HepG2 (cell line): Measurements from ENCODE around the gene PARP2. TPM values are rescaled to one million over a fixed set of nuclear protein-coding genes. Genes with fewer than 3 reads are reported as not detected.

ENCODE experiments used
- KDM2A ChIP-seq: sonication (generic); formaldehyde crosslinking; IDR thresholded peaks from 2 replicates; pipeline ENCODE4 v1.4.0; 2020; ENCODE audit warnings: low read depth, missing genetic modification reagents, borderline replicate concordance
- PITX1 ChIP-seq: sonication (generic); formaldehyde crosslinking; IDR thresholded peaks from 2 replicates; pipeline ENCODE4 v1.5.1; 2020; ENCODE audit warnings: mild to moderate bottlenecking, missing genetic modification reagents
- SALL1 ChIP-seq: sonication (generic); formaldehyde crosslinking; IDR thresholded peaks from 2 replicates; pipeline ENCODE4 v1.8.0; 2022; ENCODE audit warnings: mild to moderate bottlenecking, missing genetic modification reagents
- SIN3A ChIP-seq: IDR thresholded peaks from 2 replicates; pipeline ENCODE4 v1.6.1; 2011; ENCODE audit warnings: low read depth, mild to moderate bottlenecking, control low read depth, low read length, borderline replicate concordance
- ZNF224 ChIP-seq: sonication (generic); formaldehyde crosslinking; IDR thresholded peaks from 2 replicates; pipeline ENCODE4 v1.5.0; 2020; ENCODE audit warnings: mild to moderate bottlenecking, missing genetic modification reagents
- ZNF260 ChIP-seq: sonication (generic); formaldehyde crosslinking; IDR thresholded peaks from 2 replicates; pipeline ENCODE4 v1.4.0; 2020; ENCODE audit warnings: missing genetic modification reagents, low read depth, mild to moderate bottlenecking, borderline replicate concordance
- ZNF317 ChIP-seq: sonication (generic); formaldehyde crosslinking; IDR thresholded peaks from 2 replicates; pipeline ENCODE4 v1.5.0; 2020; ENCODE audit warnings: mild to moderate bottlenecking, missing genetic modification reagents
- ZNF331 ChIP-seq: sonication (generic); formaldehyde crosslinking; IDR thresholded peaks from 2 replicates; pipeline ENCODE4 v1.4.0; 2020; ENCODE audit warnings: missing genetic modification reagents
- ZNF616 ChIP-seq: sonication (generic); formaldehyde crosslinking; IDR thresholded peaks from 2 replicates; pipeline ENCODE4 v1.5.0; 2020; ENCODE audit warnings: low read depth, mild to moderate bottlenecking, missing genetic modification reagents
- ZNF619 ChIP-seq: sonication (generic); formaldehyde crosslinking; IDR thresholded peaks from 2 replicates; pipeline ENCODE4 v1.4.0; 2020; ENCODE audit warnings: mild to moderate bottlenecking, missing genetic modification reagents
- polyA plus RNA-seq, 8 experiments: library from polyadenylated mRNA; depleted of rRNA in 3 of 8; stranded (reverse) in 7 of 8; unstranded in 1 of 8; fragments of >200 nt; fragmentation: Illumina TruSeq in 4 of 8; extraction: Trizol in 4 of 8; gene quantifications; 2 replicates each; pipeline versions ENCODE4 v1.2.1 to v1.2.3, GENCODE V29; 2011 to 2016; ENCODE audit warnings: low read depth in 4 of 8, missing spikeins in 1 of 8, mixed read lengths in 1 of 8; ENCODE audit not compliant: insufficient read depth in 1 of 8
- total RNA-seq, 5 experiments: library from RNA; depleted of rRNA; stranded (reverse); fragments of >200 nt; fragmentation: Illumina TruSeq; extraction: Trizol; gene quantifications; 2 replicates each; pipeline ENCODE4 v1.2.3, GENCODE V29; 2016; ENCODE audit warnings: low read depth in 1 of 5
- TF ChIP-seq, protein P1 (sequence below): sonication (generic); formaldehyde crosslinking; IDR thresholded peaks from 2 replicates; pipeline ENCODE4 v1.4.0; 2020; ENCODE audit warnings: missing genetic modification reagents, borderline replicate concordance
- TF ChIP-seq, protein P2 (sequence below): IDR thresholded peaks from 2 replicates; pipeline ENCODE4 v1.6.1; 2012; ENCODE audit warnings: low read length, improper control_type of control experiment
- TF ChIP-seq, protein P3 (sequence below): sonication (generic); formaldehyde crosslinking; IDR thresholded peaks from 2 replicates; pipeline ENCODE4 v1.8.0; 2022; ENCODE audit warnings: missing genetic modification reagents, low read depth, mild to moderate bottlenecking, borderline replicate concordance

Gene PARP2
- total and polyA plus RNA-seq, 2 of the 13 experiments (the other 11 are each of a cell fraction or from before 2014, with no cell fraction given): 37.3 to 38.4 TPM

DNA sequence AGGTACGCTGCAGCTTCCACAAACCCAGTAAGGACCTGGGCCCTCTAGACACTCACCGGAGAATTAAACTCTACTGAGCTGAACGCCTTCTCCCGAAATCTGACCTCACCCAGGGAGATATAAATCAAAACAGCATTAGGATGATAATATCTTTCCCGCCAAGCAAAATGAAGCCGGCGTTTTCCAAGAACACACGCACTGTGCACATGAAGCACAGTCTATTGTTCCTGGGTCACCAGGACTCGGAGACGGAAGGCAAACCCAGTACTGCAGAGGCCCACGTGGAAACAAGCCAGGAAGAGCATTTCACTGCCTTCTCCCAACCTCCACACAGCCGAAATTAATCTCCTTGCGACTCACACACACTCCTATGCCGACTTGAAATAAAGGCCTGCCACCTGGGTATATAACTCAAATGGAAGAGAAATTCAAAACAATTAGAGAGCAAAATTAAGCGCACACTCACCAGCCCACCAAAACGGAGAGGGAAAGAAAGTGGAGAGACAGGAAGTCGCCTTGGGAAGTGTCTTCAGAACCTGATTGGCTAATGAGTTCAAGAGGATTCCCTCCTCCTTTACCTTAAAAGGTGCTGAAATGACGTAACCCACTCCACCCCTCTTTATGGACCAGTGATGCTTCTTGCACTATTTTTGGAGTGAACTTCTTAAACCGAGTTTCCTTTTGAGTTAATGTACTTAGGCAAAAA lies 10.5 kb upstream of the PARP2 start, which contains the start of gene CCNB1IP1 (continued):
- TF ChIP-seq, protein P1, sequence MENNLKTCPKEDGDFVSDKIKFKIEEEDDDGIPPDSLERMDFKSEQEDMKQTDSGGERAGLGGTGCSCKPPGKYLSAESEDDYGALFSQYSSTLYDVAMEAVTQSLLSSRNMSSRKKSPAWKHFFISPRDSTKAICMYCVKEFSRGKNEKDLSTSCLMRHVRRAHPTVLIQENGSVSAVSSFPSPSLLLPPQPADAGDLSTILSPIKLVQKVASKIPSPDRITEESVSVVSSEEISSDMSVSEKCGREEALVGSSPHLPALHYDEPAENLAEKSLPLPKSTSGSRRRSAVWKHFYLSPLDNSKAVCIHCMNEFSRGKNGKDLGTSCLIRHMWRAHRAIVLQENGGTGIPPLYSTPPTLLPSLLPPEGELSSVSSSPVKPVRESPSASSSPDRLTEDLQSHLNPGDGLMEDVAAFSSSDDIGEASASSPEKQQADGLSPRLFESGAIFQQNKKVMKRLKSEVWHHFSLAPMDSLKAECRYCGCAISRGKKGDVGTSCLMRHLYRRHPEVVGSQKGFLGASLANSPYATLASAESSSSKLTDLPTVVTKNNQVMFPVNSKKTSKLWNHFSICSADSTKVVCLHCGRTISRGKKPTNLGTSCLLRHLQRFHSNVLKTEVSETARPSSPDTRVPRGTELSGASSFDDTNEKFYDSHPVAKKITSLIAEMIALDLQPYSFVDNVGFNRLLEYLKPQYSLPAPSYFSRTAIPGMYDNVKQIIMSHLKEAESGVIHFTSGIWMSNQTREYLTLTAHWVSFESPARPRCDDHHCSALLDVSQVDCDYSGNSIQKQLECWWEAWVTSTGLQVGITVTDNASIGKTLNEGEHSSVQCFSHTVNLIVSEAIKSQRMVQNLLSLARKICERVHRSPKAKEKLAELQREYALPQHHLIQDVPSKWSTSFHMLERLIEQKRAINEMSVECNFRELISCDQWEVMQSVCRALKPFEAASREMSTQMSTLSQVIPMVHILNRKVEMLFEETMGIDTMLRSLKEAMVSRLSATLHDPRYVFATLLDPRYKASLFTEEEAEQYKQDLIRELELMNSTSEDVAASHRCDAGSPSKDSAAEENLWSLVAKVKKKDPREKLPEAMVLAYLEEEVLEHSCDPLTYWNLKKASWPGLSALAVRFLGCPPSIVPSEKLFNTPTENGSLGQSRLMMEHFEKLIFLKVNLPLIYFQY: peak; percentile 48; the same call in 1 of the 2 replicates
- TF ChIP-seq SIN3A (peak; percentile 79), ZNF260 (no peak), ZNF619 (CRISPR knock-in tag) (peak; percentile 49; the same call in 1 of the 2 replicates), SALL1 (CRISPR knock-in tag) (peak; percentile 48; the same call in 1 of the 2 replicates), PITX1 (no peak), ZNF224 (no peak), KDM2A (CRISPR knock-in tag) (peak; percentile 39; the same call in 1 of the 2 replicates), ZNF331 (CRISPR knock-in tag) (peak; percentile 62; the same call in 1 of the 2 replicates), ZNF317 (CRISPR knock-in tag) (no peak), ZNF616 (CRISPR knock-in tag) (no peak)
- TF ChIP-seq, protein P2, sequence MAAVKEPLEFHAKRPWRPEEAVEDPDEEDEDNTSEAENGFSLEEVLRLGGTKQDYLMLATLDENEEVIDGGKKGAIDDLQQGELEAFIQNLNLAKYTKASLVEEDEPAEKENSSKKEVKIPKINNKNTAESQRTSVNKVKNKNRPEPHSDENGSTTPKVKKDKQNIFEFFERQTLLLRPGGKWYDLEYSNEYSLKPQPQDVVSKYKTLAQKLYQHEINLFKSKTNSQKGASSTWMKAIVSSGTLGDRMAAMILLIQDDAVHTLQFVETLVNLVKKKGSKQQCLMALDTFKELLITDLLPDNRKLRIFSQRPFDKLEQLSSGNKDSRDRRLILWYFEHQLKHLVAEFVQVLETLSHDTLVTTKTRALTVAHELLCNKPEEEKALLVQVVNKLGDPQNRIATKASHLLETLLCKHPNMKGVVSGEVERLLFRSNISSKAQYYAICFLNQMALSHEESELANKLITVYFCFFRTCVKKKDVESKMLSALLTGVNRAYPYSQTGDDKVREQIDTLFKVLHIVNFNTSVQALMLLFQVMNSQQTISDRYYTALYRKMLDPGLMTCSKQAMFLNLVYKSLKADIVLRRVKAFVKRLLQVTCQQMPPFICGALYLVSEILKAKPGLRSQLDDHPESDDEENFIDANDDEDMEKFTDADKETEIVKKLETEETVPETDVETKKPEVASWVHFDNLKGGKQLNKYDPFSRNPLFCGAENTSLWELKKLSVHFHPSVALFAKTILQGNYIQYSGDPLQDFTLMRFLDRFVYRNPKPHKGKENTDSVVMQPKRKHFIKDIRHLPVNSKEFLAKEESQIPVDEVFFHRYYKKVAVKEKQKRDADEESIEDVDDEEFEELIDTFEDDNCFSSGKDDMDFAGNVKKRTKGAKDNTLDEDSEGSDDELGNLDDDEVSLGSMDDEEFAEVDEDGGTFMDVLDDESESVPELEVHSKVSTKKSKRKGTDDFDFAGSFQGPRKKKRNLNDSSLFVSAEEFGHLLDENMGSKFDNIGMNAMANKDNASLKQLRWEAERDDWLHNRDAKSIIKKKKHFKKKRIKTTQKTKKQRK: no peak
- TF ChIP-seq, protein P3, sequence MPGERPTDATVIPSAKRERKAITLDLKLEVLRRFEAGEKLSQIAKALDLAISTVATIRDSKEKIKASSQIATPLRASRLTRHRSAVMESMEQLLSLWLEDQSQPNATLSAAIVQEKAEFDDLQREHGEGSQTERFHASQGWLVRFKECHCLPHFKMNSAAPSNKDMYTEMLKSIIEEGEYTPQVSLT (CRISPR knock-in tag): no peak
